ENCODE results near the gene PCIF1.
A peak's percentile ranks its signal among the peaks of the same experiment; 100 is the strongest.

PCIF1 gene

GRCh38 chr20:45910670-45911485, 23.6 kb upstream of the PCIF1 start:
- Histone ChIP-seq H3K27me3 (ENCODE audit: low read depth, low read length) (no peaks in the 10 kb centered on the region), H3K4me2 (ENCODE audit: low read length) (peak overlapping the region; percentile 92), H3K4me1 (ENCODE audit: low read length) (peaks cover 40% of the 10 kb centered on the region), H4K20me1 (ENCODE audit: insufficient read depth, low read length) (no peaks in the 10 kb centered on the region), H3K36me3 (replicated peaks; ENCODE audit: low read depth, low read length) (no peaks in the 10 kb centered on the region), H2AFZ (ENCODE audit: low read depth, low read length) (no peak overlapping the region), H3K9me3 (ENCODE audit: insufficient read depth, low read length) (no peaks in the 10 kb centered on the region), H3K79me2 (ENCODE audit: low read length) (no peaks in the 10 kb centered on the region; the same call in 1 of the 2 replicates), H3K27ac (ENCODE audit: low read length) (peak overlapping the region; percentile 69), H3K9ac (ENCODE audit: low read length) (peak overlapping the region; percentile 77), H3K4me3 (ENCODE audit: low read length) (peak overlapping the region; percentile 73)
- TF ChIP-seq CTCF (IDR thresholded peaks at IDR 0.05; ENCODE audit: low read depth, low read length) (no peak), EZH2phosphoT487 (IDR thresholded peaks at IDR 0.05; ENCODE audit: low read depth) (no peak)

DNA sequence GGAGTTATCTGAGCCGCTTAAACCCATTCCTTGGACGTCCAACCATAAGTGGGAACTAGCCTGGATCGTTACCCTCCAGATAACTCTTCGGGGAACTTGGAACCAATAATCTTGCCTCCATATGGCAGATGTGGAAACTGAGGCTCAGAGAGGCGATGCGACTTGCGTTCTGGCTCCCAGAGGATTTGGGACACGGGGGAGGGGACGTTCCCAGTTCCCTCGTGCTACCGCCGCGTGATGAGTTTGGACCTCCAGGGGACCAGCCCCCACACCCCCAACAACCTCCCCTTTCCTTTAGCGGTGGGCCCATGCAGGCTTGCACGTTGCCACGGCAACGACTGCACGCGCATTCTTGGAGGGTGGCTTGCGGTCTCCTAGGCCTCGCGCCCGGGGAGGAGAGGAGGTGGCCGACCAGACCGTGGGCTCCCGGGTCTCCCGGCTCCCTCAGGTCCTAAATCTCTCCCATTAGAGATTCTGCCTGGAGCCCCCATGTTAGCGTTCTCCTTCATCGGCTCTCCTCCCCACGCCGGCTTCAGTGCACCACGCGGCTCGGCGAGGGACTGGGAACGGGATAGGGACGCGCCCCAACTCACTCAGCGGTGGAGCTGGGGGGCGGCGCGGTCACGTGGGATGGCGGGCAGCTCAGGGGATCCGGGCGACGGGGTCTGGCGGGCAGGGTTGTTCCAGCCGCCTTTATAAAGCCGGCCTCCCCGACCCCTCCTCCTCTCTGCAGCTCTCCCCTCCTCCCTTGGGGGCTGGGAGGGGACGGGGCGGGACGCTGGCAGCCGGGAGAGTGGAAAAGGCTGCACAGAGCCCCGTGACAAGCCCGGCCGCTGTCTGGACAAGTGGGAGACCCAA, 22.8 kb upstream of the PCIF1 start, which contains the start of gene PLTP:
Gene PLTP, minus strand, starts transcription at position 670 of the 858 bp plus-strand sequence. CDS start 703 bp downstream, outside the sequence.
- Histone ChIP-seq H3K27ac (ENCODE audit: low read length) (peak within 1 kb of the TSS; percentile 69), H3K27me3 (ENCODE audit: low read depth, low read length) (no peaks in the 10 kb centered on the region), H3K36me3 (replicated peaks; ENCODE audit: low read depth, low read length) (no peaks in the 10 kb centered on the region), H3K9me3 (ENCODE audit: insufficient read depth, low read length) (no peaks in the 10 kb centered on the region), H3K4me1 (ENCODE audit: low read length) (peaks cover 40% of the 10 kb centered on the region), H4K20me1 (ENCODE audit: insufficient read depth, low read length) (no peaks in the 10 kb centered on the region), H3K4me3 (ENCODE audit: low read length) (peak within 1 kb of the TSS; percentile 73), H2AFZ (ENCODE audit: low read depth, low read length) (peak within 1 kb of the TSS; percentile 78), H3K79me2 (ENCODE audit: low read length) (no peaks in the 10 kb centered on the region; the same call in 1 of the 2 replicates), H3K4me2 (ENCODE audit: low read length) (peak within 1 kb of the TSS; percentile 92), H3K9ac (ENCODE audit: low read length) (peak within 1 kb of the TSS; percentile 77)
- TF ChIP-seq EZH2phosphoT487 (IDR thresholded peaks at IDR 0.05; ENCODE audit: low read depth) (no peak), CTCF (IDR thresholded peaks at IDR 0.05; ENCODE audit: low read depth, low read length) (no peak)

DNA sequence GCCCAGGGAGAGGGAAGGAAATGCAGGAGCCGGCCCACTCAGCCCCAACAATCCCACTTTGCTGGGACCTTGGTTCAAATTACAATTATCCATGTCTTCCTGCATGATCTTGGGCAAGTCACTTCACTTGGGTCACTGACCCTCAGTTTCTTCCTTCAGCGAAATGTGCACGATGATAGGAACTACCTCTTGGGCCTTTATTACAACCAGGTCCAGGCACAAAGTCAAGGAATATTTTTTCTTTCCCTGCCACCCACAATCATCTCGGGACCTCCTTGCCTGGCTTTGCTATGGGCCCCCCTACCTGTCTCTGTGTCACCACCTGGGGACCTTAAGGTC, 22.2 kb upstream of the PCIF1 start:
- Histone ChIP-seq H2AFZ (ENCODE audit: low read depth, low read length) (peak overlapping the region; percentile 78), H3K9ac (ENCODE audit: low read length) (peak overlapping the region; percentile 77), H3K36me3 (replicated peaks; ENCODE audit: low read depth, low read length) (no peaks in the 10 kb centered on the region), H4K20me1 (ENCODE audit: insufficient read depth, low read length) (no peaks in the 10 kb centered on the region), H3K79me2 (ENCODE audit: low read length) (no peaks in the 10 kb centered on the region; the same call in 1 of the 2 replicates), H3K4me3 (ENCODE audit: low read length) (peak overlapping the region; percentile 73), H3K27ac (ENCODE audit: low read length) (peak overlapping the region; percentile 69), H3K9me3 (ENCODE audit: insufficient read depth, low read length) (no peaks in the 10 kb centered on the region), H3K4me1 (ENCODE audit: low read length) (peaks cover 40% of the 10 kb centered on the region), H3K4me2 (ENCODE audit: low read length) (peak overlapping the region; percentile 92), H3K27me3 (ENCODE audit: low read depth, low read length) (no peaks in the 10 kb centered on the region)
- TF ChIP-seq CTCF (IDR thresholded peaks at IDR 0.05; ENCODE audit: low read depth, low read length) (no peak), EZH2phosphoT487 (IDR thresholded peaks at IDR 0.05; ENCODE audit: low read depth) (no peak)

GRCh38 chr20:45913116-45913515, 21.4 kb upstream of the PCIF1 start:
- H4K20me1 ChIP-seq (ENCODE audit: insufficient read depth, low read length), result no peaks in the 10 kb centered on the region
- H3K4me2 ChIP-seq (ENCODE audit: low read length), result peak overlapping the region; percentile 92
- H3K4me1 ChIP-seq (ENCODE audit: low read length), result peaks cover 40% of the 10 kb centered on the region
- TF ChIP-seq EZH2phosphoT487 (IDR thresholded peaks at IDR 0.05; ENCODE audit: low read depth), result no peak
- no peak for TF ChIP-seq CTCF (IDR thresholded peaks at IDR 0.05; ENCODE audit: low read depth, low read length)
- H2AFZ ChIP-seq (ENCODE audit: low read depth, low read length), result no peak overlapping the region
- peak overlapping the region; percentile 73 for H3K4me3 ChIP-seq (ENCODE audit: low read length)
- H3K27ac ChIP-seq (ENCODE audit: low read length), result peak overlapping the region; percentile 69
- H3K79me2 ChIP-seq (ENCODE audit: low read length), result no peaks in the 10 kb centered on the region; the same call in 1 of the 2 replicates
- no peaks in the 10 kb centered on the region for H3K9me3 ChIP-seq (ENCODE audit: insufficient read depth, low read length)
- no peaks in the 10 kb centered on the region for H3K36me3 ChIP-seq (replicated peaks; ENCODE audit: low read depth, low read length)
- H3K27me3 ChIP-seq (ENCODE audit: low read depth, low read length), result no peaks in the 10 kb centered on the region
- peak overlapping the region; percentile 77; the same call in 1 of the 2 replicates for H3K9ac ChIP-seq (ENCODE audit: low read length)

All from OCI-LY3 (cell line).